Astrocyte of the hippocampus (primary cell): Measurements from ENCODE around the gene SCD5.

Experiments used
- DNase-seq: peaks from one replicate; pipeline ENCODE4 v3.0.0; 2011; ENCODE audit warnings: low read depth, low spot score

Gene SCD5

GRCh38 chr4:82773057-82773456 is 25.5 kb downstream of the SCD5 start:
- DNase-seq: no peak

GRCh38 chr4:82770607-82771006 is 28.0 kb downstream of the SCD5 start:
- DNase-seq: no peak

- DNase-seq: no peak
These were observed 33.5 kb downstream of the SCD5 start for GRCh38 chr4:82765134-82765533.

GRCh38 chr4:82761229-82761628 is 37.4 kb downstream of the SCD5 start:
- no peak for DNase-seq

- no peak for DNase-seq
These were observed 39.6 kb downstream of the SCD5 start for GRCh38 chr4:82758701-82759685.

- DNase-seq: no peak
These were observed 42.5 kb downstream of the SCD5 start for GRCh38 chr4:82756061-82756460.

- no peak for DNase-seq
These were observed 42.9 kb downstream of the SCD5 start for GRCh38 chr4:82755650-82756049.

GRCh38 chr4:82754513-82755165 is 44.0 kb downstream of the SCD5 start:
- no peak for DNase-seq

- DNase-seq: peak; percentile 28
These were observed 44.7 kb downstream of the SCD5 start for GRCh38 chr4:82753725-82754410.

GRCh38 chr4:82753238-82753637 is 45.4 kb downstream of the SCD5 start:
- DNase-seq: no peak

GRCh38 chr4:82748810-82749470 is 49.7 kb downstream of the SCD5 start:
- no peak for DNase-seq

- DNase-seq: peak; percentile 33
These were observed 50.7 kb downstream of the SCD5 start for GRCh38 chr4:82747686-82748575.

- DNase-seq: no peak
These were observed 51.7 kb downstream of the SCD5 start for GRCh38 chr4:82746705-82747574.

- DNase-seq: peak; percentile 95
These were observed 53.3 kb downstream of the SCD5 start for GRCh38 chr4:82745173-82745842.

- peak; percentile 61 for DNase-seq
These were observed 54.2 kb downstream of the SCD5 start for GRCh38 chr4:82744284-82744968.

GRCh38 chr4:82741188-82741587 is 57.4 kb downstream of the SCD5 start:
- DNase-seq: no peak

GRCh38 chr4:82739287-82740190 is 59.1 kb downstream of the SCD5 start:
- peak; percentile 64 for DNase-seq
